Measurements from ENCODE around the gene PHACTR1.
A peak's percentile ranks its signal among the peaks of the same experiment; 100 is the strongest.

Gene PHACTR1

GRCh38 chr6:13287104-13287503 lies 570.5 kb downstream of the PHACTR1 start:
- DNase-seq (ENCODE audit: low read depth in 2 of 2): no peak

GRCh38 chr6:13288481-13288880 lies 571.9 kb downstream of the PHACTR1 start:
- no peak for DNase-seq (ENCODE audit: low read depth in 2 of 2)

- no peak for DNase-seq (ENCODE audit: low read depth in 2 of 2)
Measured at GRCh38 chr6:13288969-13289391, 572.4 kb downstream of the PHACTR1 start.

- no peak for DNase-seq (ENCODE audit: low read depth in 2 of 2)
Measured at GRCh38 chr6:13289789-13290318, 573.3 kb downstream of the PHACTR1 start.

GRCh38 chr6:13290335-13290734 lies 573.8 kb downstream of the PHACTR1 start:
- no peak for DNase-seq (ENCODE audit: low read depth in 2 of 2)

GRCh38 chr6:13292774-13293173 lies 576.2 kb downstream of the PHACTR1 start:
- no peak for DNase-seq (ENCODE audit: low read depth in 2 of 2)

GRCh38 chr6:13294499-13295069 lies 578.0 kb downstream of the PHACTR1 start:
- DNase-seq (ENCODE audit: low read depth in 2 of 2): no peak

GRCh38 chr6:13295576-13295975 lies 579.0 kb downstream of the PHACTR1 start:
- no peak for DNase-seq (ENCODE audit: low read depth in 2 of 2)

GRCh38 chr6:13296536-13296997 lies 580.0 kb downstream of the PHACTR1 start:
- no peak for DNase-seq (ENCODE audit: low read depth in 2 of 2)

GRCh38 chr6:13297391-13297790 lies 580.8 kb downstream of the PHACTR1 start:
- DNase-seq (ENCODE audit: low read depth in 2 of 2): no peak

- peak; percentile 44 to 48 for DNase-seq (ENCODE audit: low read depth in 2 of 2)
Measured at GRCh38 chr6:13298446-13298845, 581.9 kb downstream of the PHACTR1 start.

GRCh38 chr6:13299403-13299821 lies 582.8 kb downstream of the PHACTR1 start:
- no peak for DNase-seq (ENCODE audit: low read depth in 2 of 2)

- DNase-seq (ENCODE audit: low read depth in 2 of 2): no peak
Measured at GRCh38 chr6:13299918-13300317, 583.4 kb downstream of the PHACTR1 start.

GRCh38 chr6:13300643-13301590 lies 584.4 kb downstream of the PHACTR1 start:
- DNase-seq (ENCODE audit: low read depth in 2 of 2): no peak

- no peak for DNase-seq (ENCODE audit: low read depth in 2 of 2)
Measured at GRCh38 chr6:13302291-13302690, 585.7 kb downstream of the PHACTR1 start.

- peak; percentile 90 to 92 for DNase-seq (ENCODE audit: low read depth in 2 of 2)
Measured at GRCh38 chr6:13302751-13303667, 586.4 kb downstream of the PHACTR1 start.

GRCh38 chr6:13303668-13304017 lies 587.1 kb downstream of the PHACTR1 start:
- DNase-seq (ENCODE audit: low read depth in 2 of 2): no peak

- no peak for DNase-seq (ENCODE audit: low read depth in 2 of 2)
Measured at GRCh38 chr6:13304101-13304500, 587.5 kb downstream of the PHACTR1 start.

GRCh38 chr6:13304580-13305260 lies 588.2 kb downstream of the PHACTR1 start:
- no peak for DNase-seq (ENCODE audit: low read depth in 2 of 2)

- no peak for DNase-seq (ENCODE audit: low read depth in 2 of 2)
Measured at GRCh38 chr6:13305288-13305687, 588.7 kb downstream of the PHACTR1 start.

- DNase-seq (ENCODE audit: low read depth in 2 of 2): no peak
Measured at GRCh38 chr6:13305791-13306190, 589.2 kb downstream of the PHACTR1 start.
